ENCODE measurements around the gene DLGAP1.

- TF ChIP-seq POLR2A (IDR thresholded peaks at IDR 0.05) (no peak), CTCF (IDR thresholded peaks at IDR 0.05) (no peak)
These were observed 224.5 kb downstream of the DLGAP1 start for GRCh38 chr18:4230450-4231168.

Measured in breast epithelium (tissue), 3 donors.